Liver (tissue), 9 donors: ENCODE results near the gene DAO. TPM values are rescaled to one million over a fixed set of nuclear protein-coding genes. Genes with fewer than 3 reads are reported as not detected.

Experiments
- DNase-seq: peaks from one replicate; pipeline ENCODE4 v3.0.0-alpha.2; 2017; ENCODE audit warnings: low spot score
- H3K27ac ChIP-seq, 2 donors: one replicate each; pipeline ENCODE4 v1.7.0; 2013; ENCODE audit warnings: inconsistent platforms in 2 of 2, low read length in 2 of 2, control low read depth in 1 of 2, low read depth in 1 of 2, mild to moderate bottlenecking in 1 of 2
- H3K27me3 ChIP-seq, 4 donors: one replicate each; pipeline versions ENCODE4 v1.6.1 to v1.7.0; 2013; ENCODE audit warnings: low read length in 3 of 4, inconsistent platforms in 1 of 4, mild to moderate bottlenecking in 1 of 4, moderate library complexity in 1 of 4; ENCODE audit not compliant: control insufficient read depth in 4 of 4, insufficient read depth in 4 of 4
- H3K36me3 ChIP-seq, 4 donors: one replicate each; pipeline versions ENCODE4 v1.6.1 to v1.7.0; 2013; ENCODE audit warnings: low read length in 3 of 4, mild to moderate bottlenecking in 3 of 4, low read depth in 1 of 4, moderate library complexity in 1 of 4; ENCODE audit not compliant: control insufficient read depth in 4 of 4, insufficient read depth in 3 of 4
- H3K4me1 ChIP-seq, 4 donors: one replicate each; pipeline versions ENCODE4 v1.6.1 to v1.7.0; 2013; ENCODE audit warnings: low read length in 3 of 4, mild to moderate bottlenecking in 3 of 4, moderate library complexity in 1 of 4; ENCODE audit not compliant: control insufficient read depth in 4 of 4, insufficient read depth in 4 of 4
- H3K4me3 ChIP-seq, 3 donors: one replicate each; pipeline versions ENCODE4 v1.6.1 to v1.7.0; 2013; ENCODE audit warnings: low read length in 3 of 3, control low read depth in 1 of 3, low read depth in 1 of 3, mild to moderate bottlenecking in 1 of 3
- H3K9ac ChIP-seq, 2 donors: one replicate each; pipeline ENCODE4 v1.7.0; 2013; ENCODE audit warnings: low read length in 2 of 2, mild to moderate bottlenecking in 2 of 2, moderate library complexity in 2 of 2, control low read depth in 1 of 2, low read depth in 1 of 2
- H3K9me3 ChIP-seq, 4 donors: one replicate each; pipeline versions ENCODE4 v1.6.1 to v1.7.0; 2013; ENCODE audit warnings: low read length in 3 of 4; ENCODE audit not compliant: control insufficient read depth in 4 of 4
- EGR1 ChIP-seq, 2 donors: IDR thresholded peaks; 2 replicates each; pipeline ENCODE4 v1.6.1; 2016 to 2018; ENCODE audit warnings: antibody characterized with exemption in 2 of 2, low read depth in 2 of 2
- FOXA2 ChIP-seq: IDR thresholded peaks from 2 replicates; pipeline ENCODE4 v1.6.1; 2016; ENCODE audit warnings: antibody characterized with exemption
- HNF4A ChIP-seq, 2 donors: conservative IDR thresholded peaks; 2 replicates each; pipeline ENCODE4 v1.6.1; 2016; ENCODE audit warnings: antibody characterized with exemption in 2 of 2, mild to moderate bottlenecking in 2 of 2
- HNF4G ChIP-seq: IDR thresholded peaks from 2 replicates; pipeline ENCODE4 v1.6.1; 2016; ENCODE audit warnings: antibody characterized with exemption
- JUND ChIP-seq, 2 donors: IDR thresholded peaks; 2 replicates each; pipeline ENCODE4 v1.6.1; 2016; ENCODE audit warnings: antibody characterized with exemption in 2 of 2
- NR2F2 ChIP-seq: IDR thresholded peaks from 2 replicates; pipeline ENCODE4 v1.6.1; 2016; ENCODE audit warnings: antibody characterized with exemption
- SP1 ChIP-seq: IDR thresholded peaks from 2 replicates; pipeline ENCODE4 v1.6.1; 2018; ENCODE audit warnings: antibody characterized with exemption, mild to moderate bottlenecking
- YY1 ChIP-seq: IDR thresholded peaks from 2 replicates; pipeline ENCODE4 v1.6.1; 2016; ENCODE audit warnings: antibody characterized with exemption, mild to moderate bottlenecking
- WGBS: extraction: QIAGEN DNeasy Blood & Tissue Kit; methylation state at CpG from one replicate; pipeline ENCODE4 v1.1.7; 2013; 5-methylcytosine and 5-hydroxymethylcytosine counted together
- polyA plus RNA-seq, 2 donors: library from polyadenylated mRNA; stranded (reverse) in 1 of 2; unstranded in 1 of 2; fragments of 200-250 nt in 1 of 2; fragments of >200 nt in 1 of 2; fragmentation: Nextera tagmentation in 1 of 2; extraction: Ambion mirVana in 1 of 2; gene quantifications; one replicate each; pipeline versions ENCODE4 v1.2.1 to v1.2.3, GENCODE V29; 2013 to 2015
- total RNA-seq, 2 donors: library from RNA; depleted of rRNA; stranded (reverse); fragments of >200 nt; gene quantifications; one replicate each; pipeline ENCODE4 v1.2.3, GENCODE V29; 2014
- TF ChIP-seq, protein P1 (sequence below): IDR thresholded peaks from 2 replicates; pipeline ENCODE4 v1.6.1; 2016; ENCODE audit warnings: antibody characterized with exemption
- TF ChIP-seq, protein P2 (sequence below): IDR thresholded peaks from 2 replicates; pipeline ENCODE4 v1.6.1; 2016; ENCODE audit warnings: antibody characterized with exemption, mild to moderate bottlenecking
- TF ChIP-seq, protein P3 (sequence below): IDR thresholded peaks from 2 replicates; pipeline ENCODE4 v1.6.1; 2016; ENCODE audit warnings: antibody characterized with exemption
- TF ChIP-seq, protein P4 (sequence below): fragments of 150-350 bp; IDR thresholded peaks from 2 replicates; pipeline ENCODE4 v1.5.1; 2017; ENCODE audit warnings: improper control_type of control experiment, low read depth, low read length; ENCODE audit not compliant: missing input control
- TF ChIP-seq, protein P5 (sequence below): IDR thresholded peaks from 2 replicates; pipeline ENCODE4 v1.6.1; 2016; ENCODE audit warnings: antibody characterized with exemption
- donor health status: healthy.
- donor health status: healthy.
- donor health status: healthy.
- donor health status: healthy.
- donor health status: healthy.

The DAO gene
- total and polyA plus RNA-seq, 4 donors, result 0.84 to 51.4 (median 22.9) TPM

DNA sequence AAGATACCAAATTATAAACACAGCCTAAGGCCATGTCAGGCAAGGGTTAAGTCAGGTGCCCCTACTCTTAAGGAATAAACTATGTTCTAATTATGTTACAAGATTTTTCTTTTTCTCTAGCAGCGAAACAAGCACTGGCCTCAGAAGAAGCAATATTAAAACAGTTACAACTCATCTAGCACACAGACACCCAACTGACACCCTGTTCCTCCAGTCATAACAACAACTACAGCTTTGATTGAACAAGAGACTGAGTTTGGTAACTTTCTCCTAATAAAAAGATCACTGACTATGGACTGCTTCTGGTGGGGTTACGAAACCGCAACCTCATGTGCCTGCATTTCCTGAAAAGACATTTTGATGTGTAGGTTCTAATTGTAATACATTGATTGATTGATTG lies 3.3 kb upstream of the DAO start:
- TF ChIP-seq EGR1 (IDR thresholded peaks at IDR 0.05; ENCODE audit: low read depth in 2 of 2) (no peak), FOXA2 (no peak), YY1 (no peak), NR2F2 (no peak)
- TF ChIP-seq, protein P1, sequence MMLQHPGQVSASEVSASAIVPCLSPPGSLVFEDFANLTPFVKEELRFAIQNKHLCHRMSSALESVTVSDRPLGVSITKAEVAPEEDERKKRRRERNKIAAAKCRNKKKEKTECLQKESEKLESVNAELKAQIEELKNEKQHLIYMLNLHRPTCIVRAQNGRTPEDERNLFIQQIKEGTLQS, result no peak
- TF ChIP-seq, protein P2, sequence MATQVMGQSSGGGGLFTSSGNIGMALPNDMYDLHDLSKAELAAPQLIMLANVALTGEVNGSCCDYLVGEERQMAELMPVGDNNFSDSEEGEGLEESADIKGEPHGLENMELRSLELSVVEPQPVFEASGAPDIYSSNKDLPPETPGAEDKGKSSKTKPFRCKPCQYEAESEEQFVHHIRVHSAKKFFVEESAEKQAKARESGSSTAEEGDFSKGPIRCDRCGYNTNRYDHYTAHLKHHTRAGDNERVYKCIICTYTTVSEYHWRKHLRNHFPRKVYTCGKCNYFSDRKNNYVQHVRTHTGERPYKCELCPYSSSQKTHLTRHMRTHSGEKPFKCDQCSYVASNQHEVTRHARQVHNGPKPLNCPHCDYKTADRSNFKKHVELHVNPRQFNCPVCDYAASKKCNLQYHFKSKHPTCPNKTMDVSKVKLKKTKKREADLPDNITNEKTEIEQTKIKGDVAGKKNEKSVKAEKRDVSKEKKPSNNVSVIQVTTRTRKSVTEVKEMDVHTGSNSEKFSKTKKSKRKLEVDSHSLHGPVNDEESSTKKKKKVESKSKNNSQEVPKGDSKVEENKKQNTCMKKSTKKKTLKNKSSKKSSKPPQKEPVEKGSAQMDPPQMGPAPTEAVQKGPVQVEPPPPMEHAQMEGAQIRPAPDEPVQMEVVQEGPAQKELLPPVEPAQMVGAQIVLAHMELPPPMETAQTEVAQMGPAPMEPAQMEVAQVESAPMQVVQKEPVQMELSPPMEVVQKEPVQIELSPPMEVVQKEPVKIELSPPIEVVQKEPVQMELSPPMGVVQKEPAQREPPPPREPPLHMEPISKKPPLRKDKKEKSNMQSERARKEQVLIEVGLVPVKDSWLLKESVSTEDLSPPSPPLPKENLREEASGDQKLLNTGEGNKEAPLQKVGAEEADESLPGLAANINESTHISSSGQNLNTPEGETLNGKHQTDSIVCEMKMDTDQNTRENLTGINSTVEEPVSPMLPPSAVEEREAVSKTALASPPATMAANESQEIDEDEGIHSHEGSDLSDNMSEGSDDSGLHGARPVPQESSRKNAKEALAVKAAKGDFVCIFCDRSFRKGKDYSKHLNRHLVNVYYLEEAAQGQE, result no peak
- TF ChIP-seq, protein P3, sequence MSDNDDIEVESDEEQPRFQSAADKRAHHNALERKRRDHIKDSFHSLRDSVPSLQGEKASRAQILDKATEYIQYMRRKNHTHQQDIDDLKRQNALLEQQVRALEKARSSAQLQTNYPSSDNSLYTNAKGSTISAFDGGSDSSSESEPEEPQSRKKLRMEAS, result no peak
- TF ChIP-seq, protein P4, sequence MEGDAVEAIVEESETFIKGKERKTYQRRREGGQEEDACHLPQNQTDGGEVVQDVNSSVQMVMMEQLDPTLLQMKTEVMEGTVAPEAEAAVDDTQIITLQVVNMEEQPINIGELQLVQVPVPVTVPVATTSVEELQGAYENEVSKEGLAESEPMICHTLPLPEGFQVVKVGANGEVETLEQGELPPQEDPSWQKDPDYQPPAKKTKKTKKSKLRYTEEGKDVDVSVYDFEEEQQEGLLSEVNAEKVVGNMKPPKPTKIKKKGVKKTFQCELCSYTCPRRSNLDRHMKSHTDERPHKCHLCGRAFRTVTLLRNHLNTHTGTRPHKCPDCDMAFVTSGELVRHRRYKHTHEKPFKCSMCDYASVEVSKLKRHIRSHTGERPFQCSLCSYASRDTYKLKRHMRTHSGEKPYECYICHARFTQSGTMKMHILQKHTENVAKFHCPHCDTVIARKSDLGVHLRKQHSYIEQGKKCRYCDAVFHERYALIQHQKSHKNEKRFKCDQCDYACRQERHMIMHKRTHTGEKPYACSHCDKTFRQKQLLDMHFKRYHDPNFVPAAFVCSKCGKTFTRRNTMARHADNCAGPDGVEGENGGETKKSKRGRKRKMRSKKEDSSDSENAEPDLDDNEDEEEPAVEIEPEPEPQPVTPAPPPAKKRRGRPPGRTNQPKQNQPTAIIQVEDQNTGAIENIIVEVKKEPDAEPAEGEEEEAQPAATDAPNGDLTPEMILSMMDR, result no peak
- WGBS, result 92% methylated on average over 3 of the region's 3 CpGs
- Histone ChIP-seq H3K27ac (no peak overlapping the region), H3K36me3 (no peaks in the 10 kb centered on the region), H3K9me3 (no peaks in the 10 kb centered on the region), H3K4me1 (peaks cover 4 to 29% (median 17%) of the 10 kb centered on the region in 4 donors), H3K9ac (no peak overlapping the region), H3K4me3 (no peak overlapping the region), H3K27me3 (no peaks in the 10 kb centered on the region)
- no peak for DNase-seq

DNA sequence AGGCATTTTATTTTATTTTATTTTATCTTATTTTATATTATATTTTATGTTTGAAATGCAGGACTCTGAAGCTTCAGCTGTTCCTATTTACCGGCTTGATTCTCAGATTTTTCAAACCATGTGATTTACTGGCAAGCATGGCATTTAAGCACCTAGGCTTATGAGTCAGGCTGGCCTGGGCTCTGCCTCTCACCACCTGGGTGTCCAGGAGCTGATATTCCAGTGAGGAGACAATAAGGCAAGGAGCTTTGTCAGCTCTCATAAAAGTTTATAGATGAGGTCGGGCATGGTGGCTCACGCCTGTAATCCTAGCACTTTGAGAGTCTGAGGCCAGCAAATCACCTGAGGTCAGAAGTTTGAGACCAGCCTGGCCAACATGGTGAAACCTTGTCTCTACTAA lies 2.1 kb downstream of the DAO start:
- Histone ChIP-seq H3K27ac (peak overlapping the region; percentile 11 to 46), H3K4me3 (no peak overlapping the region), H3K36me3 (no peaks in the 10 kb centered on the region), H3K9me3 (no peaks in the 10 kb centered on the region), H3K4me1 (peaks cover 2 to 66% (median 40%) of the 10 kb centered on the region in 4 donors), H3K9ac (no peak overlapping the region), H3K27me3 (no peaks in the 10 kb centered on the region)
- WGBS, result 71% methylated on average over 3 of the region's 3 CpGs
- no peak for TF ChIP-seq HNF4A (conservative IDR thresholded peaks at IDR 0.05)
- no peak for TF ChIP-seq SP1
- TF ChIP-seq, protein P2, result no peak
- TF ChIP-seq, protein P5, sequence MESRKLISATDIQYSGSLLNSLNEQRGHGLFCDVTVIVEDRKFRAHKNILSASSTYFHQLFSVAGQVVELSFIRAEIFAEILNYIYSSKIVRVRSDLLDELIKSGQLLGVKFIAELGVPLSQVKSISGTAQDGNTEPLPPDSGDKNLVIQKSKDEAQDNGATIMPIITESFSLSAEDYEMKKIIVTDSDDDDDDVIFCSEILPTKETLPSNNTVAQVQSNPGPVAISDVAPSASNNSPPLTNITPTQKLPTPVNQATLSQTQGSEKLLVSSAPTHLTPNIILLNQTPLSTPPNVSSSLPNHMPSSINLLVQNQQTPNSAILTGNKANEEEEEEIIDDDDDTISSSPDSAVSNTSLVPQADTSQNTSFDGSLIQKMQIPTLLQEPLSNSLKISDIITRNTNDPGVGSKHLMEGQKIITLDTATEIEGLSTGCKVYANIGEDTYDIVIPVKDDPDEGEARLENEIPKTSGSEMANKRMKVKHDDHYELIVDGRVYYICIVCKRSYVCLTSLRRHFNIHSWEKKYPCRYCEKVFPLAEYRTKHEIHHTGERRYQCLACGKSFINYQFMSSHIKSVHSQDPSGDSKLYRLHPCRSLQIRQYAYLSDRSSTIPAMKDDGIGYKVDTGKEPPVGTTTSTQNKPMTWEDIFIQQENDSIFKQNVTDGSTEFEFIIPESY, result no peak
- TF ChIP-seq JUND (IDR thresholded peaks at IDR 0.05), result no peak
- no peak for TF ChIP-seq EGR1 (IDR thresholded peaks at IDR 0.05; ENCODE audit: low read depth in 2 of 2)
- TF ChIP-seq, protein P3, result no peak
- TF ChIP-seq HNF4G, result no peak
- TF ChIP-seq FOXA2, result no peak
- DNase-seq, result no peak
